HepG2 (cell line): Measurements from ENCODE around the gene LPXN. TPM values are rescaled to one million over a fixed set of nuclear protein-coding genes. Genes with fewer than 3 reads are reported as not detected.

ENCODE experiments used
- ATAC-seq: fragments of 200-7000 bp; cut with Tn5 transposase; 3 replicates; pipeline ENCODE4 v1.9.1; 2020; ENCODE audit warnings: mild to moderate bottlenecking, moderate library complexity
- BruUV-seq: library from RNA; stranded (reverse); fragments of 400-500 nt; replicated peaks from 2 replicates; lab custom pipeline; 2021; lab: Mats Ljungman, UMichigan
- CTCF ChIA-PET: fragments of 300-600 bp; formaldehyde crosslinking; extraction: SDS; loops from one replicate; lab custom pipeline; 2021; ENCODE audit warnings: low total read pairs, inconsistent platforms, low intra/inter-chr PET ratio; lab: Yijun Ruan, JAX
- POLR2A ChIA-PET: fragments of 350-600 bp; sonication (Branson Sonifier 250); formaldehyde crosslinking; loops from one replicate; lab custom pipeline; 2020; ENCODE audit warnings: antibody characterized with exemption, inconsistent platforms; lab: Yijun Ruan, JAX
- DNase-seq: peaks from one replicate; pipeline ENCODE4 v3.0.0-alpha.2; 2015; ENCODE audit warnings: low spot score
- FAIRE-seq: peaks from 3 replicates; lab custom pipeline; 2011; peaks lifted over from hg19 to GRCh38; lab: Jason Lieb, UNC
- H2AFZ ChIP-seq: one replicate; pipeline ENCODE4 v1.6.1; 2011; ENCODE audit warnings: low read length, inconsistent platforms
- H3K27ac ChIP-seq: fragments of 300-600 bp; 3 replicates; pipeline ENCODE4 v1.8.0; 2011; ENCODE audit warnings: mixed run types, mild to moderate bottlenecking, mixed read lengths, low read length, inconsistent platforms; ENCODE audit not compliant: insufficient read depth; ENCODE audit errors: extremely low read length
- H3K27me3 ChIP-seq, 2 experiments: fragments of 200-600 bp in 1 of 2; 2 replicates in 1 of 2; 3 replicates in 1 of 2; pipeline versions ENCODE4 v1.6.0 to v1.8.0; 2011; ENCODE audit warnings: low read length in 2 of 2, mild to moderate bottlenecking in 2 of 2, moderate library complexity in 2 of 2, inconsistent platforms in 1 of 2; ENCODE audit not compliant: insufficient read depth in 2 of 2, control insufficient read depth in 1 of 2
- H3K36me3 ChIP-seq, 2 experiments: fragments of 200-600 bp in 1 of 2; replicated peaks in 1 of 2; 2 replicates in 1 of 2; 3 replicates in 1 of 2; pipeline versions ENCODE4 v1.5.1 to v1.8.0; 2011; ENCODE audit warnings: low read length in 2 of 2, inconsistent platforms in 1 of 2; ENCODE audit not compliant: insufficient read depth in 2 of 2, control insufficient read depth in 1 of 2
- H3K4me1 ChIP-seq: 2 replicates; pipeline ENCODE4 v1.5.1; 2012; ENCODE audit warnings: low read length, inconsistent platforms; ENCODE audit not compliant: insufficient read depth
- H3K4me2 ChIP-seq: 2 replicates; pipeline ENCODE4 v1.6.0; 2011; ENCODE audit warnings: low read depth, low read length, inconsistent platforms
- H3K4me3 ChIP-seq, 3 experiments: fragments of 200-600 bp in 1 of 3; sonication (generic), shearing (Covaris generic) in 1 of 3; replicated peaks in 1 of 3; 2 replicates each; pipeline ENCODE4 v1.5.1; 2011 to 2016; ENCODE audit warnings: low read length in 3 of 3, inconsistent platforms in 2 of 3, low read depth in 2 of 3, mild to moderate bottlenecking in 2 of 3, control low read depth in 1 of 3, mixed read lengths in 1 of 3; ENCODE audit not compliant: insufficient read depth in 1 of 3
- H3K79me2 ChIP-seq: one replicate; pipeline ENCODE4 v1.6.1; 2011; ENCODE audit warnings: low read length, inconsistent platforms; ENCODE audit not compliant: insufficient read depth
- H3K9ac ChIP-seq: 2 replicates; pipeline ENCODE4 v1.6.0; 2011; ENCODE audit warnings: mild to moderate bottlenecking, low read depth, low read length, inconsistent platforms; ENCODE audit not compliant: insufficient read depth
- H3K9me3 ChIP-seq: 2 replicates; pipeline ENCODE4 v1.5.1; 2012; ENCODE audit warnings: mild to moderate bottlenecking, low read length
- H4K20me1 ChIP-seq: 2 replicates; pipeline ENCODE4 v1.6.0; 2011; ENCODE audit warnings: inconsistent platforms, mild to moderate bottlenecking, low read length, moderate library complexity; ENCODE audit not compliant: insufficient read depth
- CHCHD3 ChIP-seq: sonication (generic); formaldehyde crosslinking; IDR thresholded peaks from 2 replicates; pipeline ENCODE4 v1.8.0; 2022; ENCODE audit warnings: mild to moderate bottlenecking, missing genetic modification reagents, moderate library complexity
- FOXC1 ChIP-seq: sonication (generic); formaldehyde crosslinking; IDR thresholded peaks from 2 replicates; pipeline ENCODE4 v1.8.0; 2022; ENCODE audit warnings: mild to moderate bottlenecking, missing genetic modification reagents, borderline replicate concordance
- NFIB ChIP-seq: sonication (generic); formaldehyde crosslinking; IDR thresholded peaks from 2 replicates; pipeline ENCODE4 v1.9.0; 2021; ENCODE audit warnings: missing genetic modification reagents, mild to moderate bottlenecking, borderline replicate concordance
- TARDBP ChIP-seq: sonication (generic); formaldehyde crosslinking; IDR thresholded peaks from 2 replicates; pipeline ENCODE4 v1.8.0; 2022; ENCODE audit warnings: mild to moderate bottlenecking, missing genetic modification reagents
- ZNF138 ChIP-seq: sonication (generic); formaldehyde crosslinking; IDR thresholded peaks from 2 replicates; pipeline ENCODE4 v1.5.0; 2020; ENCODE audit warnings: mild to moderate bottlenecking, low read depth, missing genetic modification reagents
- ZNF230 ChIP-seq: sonication (generic); formaldehyde crosslinking; IDR thresholded peaks from 2 replicates; pipeline ENCODE4 v1.4.0; 2020; ENCODE audit warnings: mild to moderate bottlenecking, missing genetic modification reagents
- ZNF549 ChIP-seq: sonication (generic); formaldehyde crosslinking; IDR thresholded peaks from 2 replicates; pipeline ENCODE4 v1.5.0; 2020; ENCODE audit warnings: missing genetic modification reagents
- WGBS: methylation state at CpG from one replicate; pipeline ENCODE4 v1.1.6; 2017; ENCODE audit warnings: low lambda C conversion rate; 5-methylcytosine and 5-hydroxymethylcytosine counted together
- in situ Hi-C: cut with HindIII; loops from 2 replicates; pipeline ENCODE4 v1.10.0; 2017; ENCODE audit warnings: low pct_unique_long_range_greater_than_20kb; ENCODE audit not compliant: extremely low pct_ligation_motif_present
- intact Hi-C: fragments of 100-400 bp; cut with micrococcal nuclease; formaldehyde crosslinking; loops from one replicate; pipeline ENCODE4 v1.10.0; 2022; ENCODE audit not compliant: unreplicated experiment
- polyA plus RNA-seq, 8 experiments: library from polyadenylated mRNA; depleted of rRNA in 3 of 8; stranded (reverse) in 7 of 8; unstranded in 1 of 8; fragments of >200 nt; fragmentation: Illumina TruSeq in 4 of 8; extraction: Trizol in 4 of 8; gene quantifications; 2 replicates each; pipeline versions ENCODE4 v1.2.1 to v1.2.3, GENCODE V29; 2011 to 2016; ENCODE audit warnings: low read depth in 4 of 8, missing spikeins in 1 of 8, mixed read lengths in 1 of 8; ENCODE audit not compliant: insufficient read depth in 1 of 8
- total RNA-seq, 5 experiments: library from RNA; depleted of rRNA; stranded (reverse); fragments of >200 nt; fragmentation: Illumina TruSeq; extraction: Trizol; gene quantifications; 2 replicates each; pipeline ENCODE4 v1.2.3, GENCODE V29; 2016; ENCODE audit warnings: low read depth in 1 of 5
- TF ChIP-seq, protein P1 (sequence below): sonication (generic); formaldehyde crosslinking; IDR thresholded peaks from 2 replicates; pipeline ENCODE4 v1.4.0; 2020; ENCODE audit warnings: mild to moderate bottlenecking, missing genetic modification reagents
- TF ChIP-seq, protein P2 (sequence below): sonication (generic); formaldehyde crosslinking; IDR thresholded peaks from 2 replicates; pipeline ENCODE4 v1.5.0; 2020; ENCODE audit warnings: mild to moderate bottlenecking, missing genetic modification reagents
- TF ChIP-seq, protein P3 (sequence below): sonication (generic); formaldehyde crosslinking; IDR thresholded peaks from 2 replicates; pipeline ENCODE4 v1.4.0; 2020; ENCODE audit warnings: missing genetic modification reagents, low read depth, mild to moderate bottlenecking, borderline replicate concordance

The LPXN gene
- total and polyA plus RNA-seq, 2 of the 13 experiments (the other 11 are each of a cell fraction or from before 2014, with no cell fraction given) = 1.7 to 3.5 TPM

DNA sequence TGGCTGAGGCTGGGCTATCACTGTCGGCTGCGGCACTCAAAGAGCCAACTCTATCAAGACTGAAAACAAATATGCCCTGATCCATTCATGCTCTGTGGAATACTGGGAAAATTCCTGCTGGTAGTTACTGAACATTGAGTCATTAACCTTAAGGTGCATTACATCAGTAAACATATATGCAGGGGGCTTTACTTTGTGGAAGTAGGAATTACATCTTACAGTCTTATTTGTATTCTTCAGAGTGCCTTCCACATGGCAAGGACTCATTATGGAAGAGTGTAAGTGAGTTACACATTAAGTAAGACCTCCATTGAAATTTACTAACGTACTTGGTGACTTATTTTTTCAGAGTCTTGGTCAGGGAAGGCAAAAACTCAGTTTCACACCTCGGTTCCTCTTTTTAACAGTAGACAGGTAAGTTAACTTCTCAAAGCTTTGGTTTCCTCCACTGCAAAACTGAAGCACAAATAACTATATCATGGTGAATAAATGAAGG, 72.2 kb downstream of the LPXN start:
- no peak overlapping the region for H3K4me2 ChIP-seq
- H2AFZ ChIP-seq = no peak overlapping the region
- no peak overlapping the region for H3K4me3 ChIP-seq
- intact Hi-C loops (loop anchor here (10.0 kb wide), 1 partner anchor 669 kb away; no protein-coding TSS in a partner anchor), in situ Hi-C loops (loop anchor here (25.0 kb wide), 3 partner anchors 91 to 841 kb away; partner anchors contain the start of genes CLP1, OR5B3 and ZDHHC5)
- DNase-seq = no peak
- H3K27ac ChIP-seq = no peak overlapping the region
- TF ChIP-seq, protein P1, sequence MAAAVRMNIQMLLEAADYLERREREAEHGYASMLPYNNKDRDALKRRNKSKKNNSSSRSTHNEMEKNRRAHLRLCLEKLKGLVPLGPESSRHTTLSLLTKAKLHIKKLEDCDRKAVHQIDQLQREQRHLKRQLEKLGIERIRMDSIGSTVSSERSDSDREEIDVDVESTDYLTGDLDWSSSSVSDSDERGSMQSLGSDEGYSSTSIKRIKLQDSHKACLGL (CRISPR knock-in tag) = no peak
- TF ChIP-seq NFIB (CRISPR knock-in tag) (no peak), FOXC1 (CRISPR knock-in tag) (no peak), ZNF138 (CRISPR knock-in tag) (no peak), ZNF230 (CRISPR knock-in tag) (no peak), CHCHD3 (CRISPR knock-in tag) (no peak), TARDBP (CRISPR knock-in tag) (no peak), ZNF549 (CRISPR knock-in tag) (no peak)
- TF ChIP-seq, protein P2, sequence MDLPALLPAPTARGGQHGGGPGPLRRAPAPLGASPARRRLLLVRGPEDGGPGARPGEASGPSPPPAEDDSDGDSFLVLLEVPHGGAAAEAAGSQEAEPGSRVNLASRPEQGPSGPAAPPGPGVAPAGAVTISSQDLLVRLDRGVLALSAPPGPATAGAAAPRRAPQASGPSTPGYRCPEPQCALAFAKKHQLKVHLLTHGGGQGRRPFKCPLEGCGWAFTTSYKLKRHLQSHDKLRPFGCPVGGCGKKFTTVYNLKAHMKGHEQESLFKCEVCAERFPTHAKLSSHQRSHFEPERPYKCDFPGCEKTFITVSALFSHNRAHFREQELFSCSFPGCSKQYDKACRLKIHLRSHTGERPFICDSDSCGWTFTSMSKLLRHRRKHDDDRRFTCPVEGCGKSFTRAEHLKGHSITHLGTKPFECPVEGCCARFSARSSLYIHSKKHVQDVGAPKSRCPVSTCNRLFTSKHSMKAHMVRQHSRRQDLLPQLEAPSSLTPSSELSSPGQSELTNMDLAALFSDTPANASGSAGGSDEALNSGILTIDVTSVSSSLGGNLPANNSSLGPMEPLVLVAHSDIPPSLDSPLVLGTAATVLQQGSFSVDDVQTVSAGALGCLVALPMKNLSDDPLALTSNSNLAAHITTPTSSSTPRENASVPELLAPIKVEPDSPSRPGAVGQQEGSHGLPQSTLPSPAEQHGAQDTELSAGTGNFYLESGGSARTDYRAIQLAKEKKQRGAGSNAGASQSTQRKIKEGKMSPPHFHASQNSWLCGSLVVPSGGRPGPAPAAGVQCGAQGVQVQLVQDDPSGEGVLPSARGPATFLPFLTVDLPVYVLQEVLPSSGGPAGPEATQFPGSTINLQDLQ (CRISPR knock-in tag) = no peak
- TF ChIP-seq, protein P3, sequence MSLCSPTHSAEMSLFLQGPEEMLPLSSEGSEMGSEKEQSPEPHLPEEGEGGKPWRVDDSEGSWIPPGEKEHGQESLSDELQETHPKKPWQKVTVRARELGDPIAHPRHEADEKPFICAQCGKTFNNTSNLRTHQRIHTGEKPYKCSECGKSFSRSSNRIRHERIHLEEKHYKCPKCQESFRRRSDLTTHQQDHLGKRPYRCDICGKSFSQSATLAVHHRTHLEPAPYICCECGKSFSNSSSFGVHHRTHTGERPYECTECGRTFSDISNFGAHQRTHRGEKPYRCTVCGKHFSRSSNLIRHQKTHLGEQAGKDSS (CRISPR knock-in tag) = no peak
- no peaks in the 10 kb centered on the region for H3K4me1 ChIP-seq
- WGBS = 12% methylated on average over 4 of the region's 4 CpGs
- no peaks in the 10 kb centered on the region for H3K36me3 ChIP-seq
- no peaks in the 10 kb centered on the region for H4K20me1 ChIP-seq
- ATAC-seq = no peak
- H3K79me2 ChIP-seq = no peaks in the 10 kb centered on the region
- no peak for FAIRE-seq
- ChIA-PET CTCF (no interaction called here), POLR2A (no interaction called here)
- BruUV-seq = no TSS peak
- no peaks in the 10 kb centered on the region for H3K9me3 ChIP-seq
- H3K27me3 ChIP-seq = peaks cover 0 to 7% of the 10 kb centered on the region in 2 experiments; a peak in 2 of 5 replicates
- H3K9ac ChIP-seq = no peak overlapping the region
